Fibroblast of the aortic adventitia (primary cell): ENCODE data around the gene KAZALD1. TPM values are rescaled to one million over a fixed set of nuclear protein-coding genes. Genes with fewer than 3 reads are reported as not detected.
A peak's percentile ranks its signal among the peaks of the same experiment; 100 is the strongest.

ENCODE experiments used
- DNase-seq: peaks from one replicate; pipeline ENCODE4 v3.0.0-alpha.2; 2010; ENCODE audit warnings: low read depth
- H3K4me3 ChIP-seq: 2 replicates; pipeline ENCODE4 v1.5.1; 2011; ENCODE audit warnings: low read depth, mild to moderate bottlenecking, control low read depth, low read length, moderate library complexity
- CTCF ChIP-seq: IDR thresholded peaks from 2 replicates; pipeline ENCODE4 v1.5.1; 2011; ENCODE audit warnings: mild to moderate bottlenecking, low read length, control low read depth, inconsistent platforms; ENCODE audit not compliant: insufficient read depth
- total RNA-seq: library from RNA; depleted of rRNA; stranded (reverse); fragments of >200 nt; gene quantifications from 2 replicates; pipeline ENCODE4 v1.2.3, GENCODE V29; 2012; ENCODE audit warnings: low replicate concordance

Gene KAZALD1
- total RNA-seq, 1 donor: 62.4 TPM

- DNase-seq: no peak
- no peak overlapping the region for H3K4me3 ChIP-seq
- no peak for TF ChIP-seq CTCF
These were observed 45.0 kb upstream of the KAZALD1 start for GRCh38 chr10:101016814-101017213.

DNA sequence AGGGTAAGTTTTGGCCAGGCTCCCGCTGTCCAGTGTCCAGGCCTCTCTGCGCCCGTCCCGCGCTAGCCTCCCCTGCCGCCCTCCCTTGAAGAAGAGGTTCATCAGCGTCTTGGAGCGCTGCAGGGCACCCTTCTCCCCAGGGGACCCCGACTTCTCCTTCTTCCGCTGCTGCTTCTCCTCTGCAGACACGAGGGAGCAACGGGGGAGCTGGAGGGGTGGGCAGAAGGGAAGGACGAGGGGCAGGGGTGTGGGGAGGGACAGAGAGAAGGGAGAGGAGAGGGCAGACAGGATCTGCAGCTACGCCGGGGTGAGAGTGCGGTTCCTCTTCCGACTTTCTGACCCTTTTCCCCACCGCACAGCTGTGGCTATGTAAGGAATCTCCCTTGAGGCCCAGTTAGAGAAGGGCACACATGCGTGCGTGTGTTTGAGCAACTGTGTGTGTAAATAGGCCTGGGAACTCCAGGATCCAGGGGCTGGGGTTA lies 43.6 kb upstream of the KAZALD1 start:
- no peak for DNase-seq
- H3K4me3 ChIP-seq: no peak overlapping the region
- no peak for TF ChIP-seq CTCF

DNA sequence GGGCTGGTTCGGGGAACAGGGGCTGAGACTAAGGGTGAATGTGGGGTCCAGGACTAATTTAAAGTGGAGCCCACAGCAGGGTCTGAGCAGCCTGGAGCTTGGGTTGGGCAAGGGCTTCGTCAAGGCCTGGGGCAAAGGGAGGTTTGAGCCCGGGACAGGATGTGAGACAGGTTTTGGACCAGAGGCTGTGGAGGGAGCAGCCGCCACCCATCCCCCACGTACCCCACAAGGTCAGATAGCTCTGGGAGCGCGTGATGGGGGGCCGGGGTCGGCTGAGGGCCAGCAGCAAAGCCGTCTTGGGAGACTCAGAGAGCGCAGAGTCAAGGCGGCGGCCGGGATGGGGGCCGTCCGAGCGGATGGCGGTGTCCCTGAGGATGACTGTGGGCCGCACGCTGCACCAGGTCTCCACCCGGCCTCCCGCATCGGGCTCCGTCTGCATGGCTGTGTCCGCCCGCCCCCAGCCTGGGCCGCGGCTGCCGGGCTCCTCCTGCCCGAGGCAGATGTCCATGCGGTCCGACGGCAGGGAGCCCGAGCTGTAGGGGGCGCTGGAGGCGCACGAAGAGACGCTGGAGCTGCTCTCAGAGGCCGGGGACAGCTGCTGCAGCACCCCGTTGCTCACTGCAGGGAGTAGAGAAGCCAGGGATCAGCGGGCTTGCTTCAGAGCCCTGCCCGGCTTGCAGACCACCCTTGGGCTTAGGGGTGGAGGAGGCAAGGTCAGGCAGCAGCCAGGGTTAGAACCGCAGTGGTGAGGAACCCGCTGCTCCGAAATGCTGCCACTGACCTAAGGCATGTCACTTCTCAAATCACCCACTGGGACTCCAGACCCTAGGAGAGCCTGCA lies 43.0 kb upstream of the KAZALD1 start:
- TF ChIP-seq CTCF: peak; percentile 81
- DNase-seq: peak; percentile 74

DNA sequence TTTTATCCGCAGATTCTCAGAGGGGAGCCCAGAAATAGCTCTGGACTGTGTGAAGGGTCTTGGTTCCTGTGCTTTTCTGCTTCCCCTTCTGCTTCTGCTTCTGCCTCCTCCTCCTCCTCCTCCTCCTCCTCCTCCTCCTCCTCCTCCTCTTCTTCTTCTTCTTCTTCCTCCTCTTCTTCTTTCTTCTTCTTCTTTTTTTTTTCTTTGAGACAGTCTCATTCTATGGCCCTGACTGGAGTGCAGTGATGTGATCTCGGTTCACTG lies 42.4 kb upstream of the KAZALD1 start:
- DNase-seq: no peak
- no peak overlapping the region for H3K4me3 ChIP-seq
- TF ChIP-seq CTCF: no peak

More for the DNA sequence above, 43.0 kb upstream of the KAZALD1 start:
- H3K4me3 ChIP-seq: no peak overlapping the region

DNA sequence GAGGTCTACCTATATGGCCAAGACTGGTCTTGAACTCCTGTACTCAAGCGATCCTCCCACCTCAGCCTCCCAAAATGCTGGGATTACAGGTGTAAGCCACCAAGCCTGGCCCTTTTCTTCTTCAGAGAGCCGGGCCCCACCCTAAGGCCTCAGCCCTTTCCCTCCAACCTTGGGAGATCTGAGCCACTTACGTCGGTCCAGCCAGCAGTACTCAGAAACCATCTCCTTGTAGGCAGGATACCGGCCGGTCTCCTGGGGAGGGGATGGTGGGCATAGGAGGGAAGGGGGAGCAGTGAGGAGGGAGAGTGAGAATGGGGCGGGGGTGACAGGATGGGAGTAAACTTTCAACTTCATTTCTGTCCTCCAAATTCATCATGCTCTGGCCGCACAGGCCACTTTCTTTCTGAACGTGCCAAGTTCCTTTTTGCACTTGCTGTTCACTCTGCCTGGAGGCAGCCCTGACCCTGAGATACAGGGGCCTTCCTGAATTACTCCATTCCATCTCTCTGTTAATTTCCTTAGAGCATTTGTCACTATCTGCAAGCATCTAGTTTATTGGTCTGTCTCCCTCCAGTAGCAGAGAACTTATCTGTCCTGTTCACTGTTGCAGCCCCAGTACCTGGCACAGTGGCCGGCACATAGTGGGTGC lies 41.2 kb upstream of the KAZALD1 start:
- no peak for TF ChIP-seq CTCF
- H3K4me3 ChIP-seq: no peak overlapping the region
- no peak for DNase-seq

- no peak for TF ChIP-seq CTCF
- no peak for DNase-seq
- no peak overlapping the region for H3K4me3 ChIP-seq
These were observed 40.5 kb upstream of the KAZALD1 start for GRCh38 chr10:101021239-101021638.
